ENCODE data around the gene ASB10.

DNA sequence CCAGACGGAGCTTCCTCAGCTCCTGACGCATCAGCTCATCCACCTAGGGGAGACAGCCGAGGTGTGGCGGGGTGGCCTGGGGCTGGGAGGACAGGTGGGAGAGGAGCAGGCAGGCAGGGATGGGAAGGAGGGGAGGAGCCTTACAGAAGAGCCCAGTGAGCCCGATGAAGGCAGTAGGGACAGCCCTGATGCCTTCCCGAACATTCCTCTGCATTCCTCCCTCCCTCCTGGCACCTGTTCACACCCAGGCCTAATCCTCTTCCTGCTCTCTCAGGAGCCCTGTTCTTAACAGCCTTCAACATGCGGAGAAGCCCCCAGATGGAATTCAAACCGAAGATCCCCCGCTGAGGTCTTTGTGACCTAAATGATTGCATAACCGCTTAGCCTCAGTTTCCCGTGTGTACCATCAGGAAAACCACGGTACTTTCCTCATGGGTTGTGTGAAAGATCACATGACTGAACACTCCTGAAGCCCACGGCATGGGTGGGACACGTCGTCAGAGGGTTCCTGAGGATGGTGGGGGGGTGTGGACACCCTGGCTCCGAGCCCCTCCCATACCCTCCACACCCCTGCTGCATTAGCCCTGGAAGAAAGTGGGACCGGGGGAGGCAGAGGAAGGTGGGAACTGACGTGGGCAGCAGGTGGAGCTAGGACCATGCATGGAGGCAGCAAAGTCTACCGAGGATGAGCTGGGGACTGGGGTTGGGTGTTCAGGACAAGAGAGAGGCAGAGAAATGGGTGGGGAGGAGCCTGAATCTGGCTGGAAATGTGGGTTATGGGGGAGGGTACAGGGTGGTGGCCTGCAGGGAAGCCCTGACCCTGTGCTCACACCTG is 8.8 kb upstream of the ASB10 start:
- no peak for TF ChIP-seq EP300 (IDR thresholded peaks at IDR 0.05)
- TF ChIP-seq, protein P1, sequence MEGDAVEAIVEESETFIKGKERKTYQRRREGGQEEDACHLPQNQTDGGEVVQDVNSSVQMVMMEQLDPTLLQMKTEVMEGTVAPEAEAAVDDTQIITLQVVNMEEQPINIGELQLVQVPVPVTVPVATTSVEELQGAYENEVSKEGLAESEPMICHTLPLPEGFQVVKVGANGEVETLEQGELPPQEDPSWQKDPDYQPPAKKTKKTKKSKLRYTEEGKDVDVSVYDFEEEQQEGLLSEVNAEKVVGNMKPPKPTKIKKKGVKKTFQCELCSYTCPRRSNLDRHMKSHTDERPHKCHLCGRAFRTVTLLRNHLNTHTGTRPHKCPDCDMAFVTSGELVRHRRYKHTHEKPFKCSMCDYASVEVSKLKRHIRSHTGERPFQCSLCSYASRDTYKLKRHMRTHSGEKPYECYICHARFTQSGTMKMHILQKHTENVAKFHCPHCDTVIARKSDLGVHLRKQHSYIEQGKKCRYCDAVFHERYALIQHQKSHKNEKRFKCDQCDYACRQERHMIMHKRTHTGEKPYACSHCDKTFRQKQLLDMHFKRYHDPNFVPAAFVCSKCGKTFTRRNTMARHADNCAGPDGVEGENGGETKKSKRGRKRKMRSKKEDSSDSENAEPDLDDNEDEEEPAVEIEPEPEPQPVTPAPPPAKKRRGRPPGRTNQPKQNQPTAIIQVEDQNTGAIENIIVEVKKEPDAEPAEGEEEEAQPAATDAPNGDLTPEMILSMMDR (IDR thresholded peaks at IDR 0.05): no peak
